HG03060 (cell line): ENCODE measurements around the gene TMCO5A.

Source experiments
- ATAC-seq: cut with Tn5 transposase; IDR thresholded peaks from one replicate; pipeline ENCODE4 v1.9.1; 2021; ENCODE audit warnings: low read depth, moderate number of reproducible peaks; ENCODE audit not compliant: unreplicated experiment

TMCO5A gene

GRCh38 chr15:37934340-37934739 is at the start of gene TMCO5A:
TSS of gene TMCO5A (plus strand) at chr15:37934640. CDS start at chr15:37936324, 1,684 bp downstream.
- no peak for ATAC-seq

GRCh38 chr15:37885651-37886050 is 48.8 kb upstream of the TMCO5A start:
- ATAC-seq = no peak

- no peak for ATAC-seq
Measured at GRCh38 chr15:37888356-37888755, 46.1 kb upstream of the TMCO5A start.

GRCh38 chr15:37891766-37892368 is 42.6 kb upstream of the TMCO5A start:
- no peak for ATAC-seq

- no peak for ATAC-seq
Measured at GRCh38 chr15:37893309-37893708, 41.1 kb upstream of the TMCO5A start.

GRCh38 chr15:37898362-37898761 is 36.1 kb upstream of the TMCO5A start:
- ATAC-seq = no peak

GRCh38 chr15:37900326-37901221 is 33.9 kb upstream of the TMCO5A start:
- ATAC-seq = no peak

- ATAC-seq = no peak
Measured at GRCh38 chr15:37902126-37902525, 32.3 kb upstream of the TMCO5A start.

GRCh38 chr15:37903919-37904625 is 30.4 kb upstream of the TMCO5A start:
- no peak for ATAC-seq

- no peak for ATAC-seq
Measured at GRCh38 chr15:37907136-37907535, 27.3 kb upstream of the TMCO5A start.

- no peak for ATAC-seq
Measured at GRCh38 chr15:37921527-37922385, 12.7 kb upstream of the TMCO5A start.

- ATAC-seq = no peak
Measured at GRCh38 chr15:37926136-37926535, 8.3 kb upstream of the TMCO5A start.

GRCh38 chr15:37929238-37929637 is 5.2 kb upstream of the TMCO5A start:
- ATAC-seq = no peak

GRCh38 chr15:37931321-37931720 is 3.1 kb upstream of the TMCO5A start:
- ATAC-seq = no peak

- no peak for ATAC-seq
Measured at GRCh38 chr15:37931868-37932267, 2.6 kb upstream of the TMCO5A start.

GRCh38 chr15:37932549-37932948 is 1.9 kb upstream of the TMCO5A start:
- no peak for ATAC-seq

- no peak for ATAC-seq
Measured at GRCh38 chr15:37933666-37934065, 774 bp upstream of the TMCO5A start.

- no peak for ATAC-seq
Measured at GRCh38 chr15:37940876-37941275, 6.4 kb downstream of the TMCO5A start.

GRCh38 chr15:37941779-37942178 is 7.3 kb downstream of the TMCO5A start:
- no peak for ATAC-seq

- ATAC-seq = no peak
Measured at GRCh38 chr15:37951999-37952398, 17.6 kb downstream of the TMCO5A start.
